HG03571 (cell line): ENCODE results near the gene RGPD3.
"Not testable (repeated sequence)": the region's sequence is repeated elsewhere in the genome, so short reads cannot be mapped to it uniquely, and the experiment has no call there.

Source experiments
- ATAC-seq: cut with Tn5 transposase; IDR thresholded peaks from one replicate; pipeline ENCODE4 v1.9.1; 2021; ENCODE audit not compliant: unreplicated experiment

RGPD3 gene

DNA sequence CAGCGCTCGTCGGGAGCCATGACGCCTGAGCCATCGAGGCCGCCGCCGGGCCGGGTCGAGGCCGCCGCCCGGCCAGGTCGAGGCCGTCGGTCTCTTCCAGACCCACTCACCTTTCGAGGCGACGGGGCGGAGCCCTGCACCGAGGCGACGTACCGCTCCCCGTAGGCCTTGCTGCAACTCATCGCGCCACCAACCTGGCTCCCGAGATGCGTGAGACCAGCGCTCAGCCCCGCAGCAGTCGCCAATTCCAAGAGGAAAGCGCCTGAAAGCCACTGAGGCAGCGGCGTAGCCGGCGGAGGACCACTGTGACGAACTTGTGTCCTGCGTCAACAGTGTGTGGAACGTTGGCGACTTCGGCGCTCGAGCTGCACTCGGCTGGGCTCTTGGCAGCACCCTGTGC is at the start of gene RGPD3:
Gene RGPD3 (minus strand): TSS at position 307 of the 400 bp plus-strand sequence. CDS start 125 bp downstream, at position 182.
- ATAC-seq, result not testable (repeated sequence)

- ATAC-seq, result no peak
Observed at GRCh38 chr2:106517329-106517728, 49.1 kb upstream of the RGPD3 start.

GRCh38 chr2:106516864-106517263 is 48.7 kb upstream of the RGPD3 start:
- ATAC-seq, result no peak

DNA sequence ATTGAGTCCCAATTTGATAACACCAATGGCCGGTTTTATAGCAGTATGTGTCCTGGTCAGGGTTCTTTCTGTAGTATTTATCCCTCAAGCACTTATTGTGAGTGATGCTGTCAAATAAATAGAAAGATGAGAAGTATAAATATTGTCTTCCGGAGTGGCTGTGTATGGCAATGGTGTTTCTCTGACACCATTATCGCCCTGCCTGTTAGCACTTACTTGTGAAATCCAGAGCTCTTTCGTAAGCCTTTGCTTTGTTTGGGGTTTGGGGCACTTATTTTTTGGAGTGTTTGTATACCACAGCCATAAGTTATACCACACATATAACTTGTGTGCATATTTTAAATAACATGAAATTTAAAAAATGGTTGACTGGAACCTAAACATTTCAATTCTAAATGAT is 48.2 kb upstream of the RGPD3 start:
- no peak for ATAC-seq

GRCh38 chr2:106514827-106515226 is 46.6 kb upstream of the RGPD3 start:
- not testable (repeated sequence) for ATAC-seq

DNA sequence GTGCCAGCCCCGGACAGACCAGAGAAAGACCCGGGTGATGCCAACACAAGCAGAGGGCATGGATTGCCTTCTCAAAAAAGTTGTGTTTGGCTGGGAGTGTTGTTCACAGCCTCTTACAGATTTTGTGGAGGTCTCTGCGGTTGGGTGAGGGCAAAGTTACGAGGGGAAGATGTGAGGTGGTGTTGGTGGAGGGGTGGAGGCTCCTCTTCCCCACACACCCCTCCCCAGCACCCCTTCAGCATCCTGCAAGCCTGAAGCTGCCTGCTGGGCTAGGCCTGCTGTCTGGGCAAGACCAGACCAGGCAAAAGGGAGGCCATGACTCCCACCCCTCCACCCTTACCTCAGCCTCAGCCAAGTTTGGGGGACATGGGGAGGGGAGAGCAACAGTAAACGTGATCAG is 45.2 kb upstream of the RGPD3 start:
- ATAC-seq, result not testable (repeated sequence)

GRCh38 chr2:106511934-106512333 is 43.7 kb upstream of the RGPD3 start:
- ATAC-seq, result not testable (repeated sequence)

DNA sequence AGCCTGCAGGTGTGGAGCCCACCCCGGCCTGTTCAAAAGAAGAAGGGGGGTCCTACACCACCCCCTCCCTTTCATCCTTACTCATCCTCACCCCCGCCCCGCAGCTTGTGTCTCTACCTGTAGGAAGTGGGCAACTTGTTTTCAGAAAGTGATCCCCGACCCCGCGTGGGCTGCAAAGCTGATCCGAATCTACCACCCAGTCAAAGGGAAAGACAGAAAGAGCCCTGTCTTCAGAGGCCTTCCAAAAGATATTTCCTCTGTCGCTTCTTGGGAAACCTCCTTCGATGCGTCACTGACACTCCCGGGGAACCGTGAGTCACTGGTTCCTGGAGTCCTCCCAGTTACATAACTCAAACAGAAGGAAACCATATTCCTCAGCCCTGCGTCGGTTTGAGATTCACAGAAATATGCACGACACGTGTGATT is 43.3 kb upstream of the RGPD3 start:
- ATAC-seq, result not testable (repeated sequence)

DNA sequence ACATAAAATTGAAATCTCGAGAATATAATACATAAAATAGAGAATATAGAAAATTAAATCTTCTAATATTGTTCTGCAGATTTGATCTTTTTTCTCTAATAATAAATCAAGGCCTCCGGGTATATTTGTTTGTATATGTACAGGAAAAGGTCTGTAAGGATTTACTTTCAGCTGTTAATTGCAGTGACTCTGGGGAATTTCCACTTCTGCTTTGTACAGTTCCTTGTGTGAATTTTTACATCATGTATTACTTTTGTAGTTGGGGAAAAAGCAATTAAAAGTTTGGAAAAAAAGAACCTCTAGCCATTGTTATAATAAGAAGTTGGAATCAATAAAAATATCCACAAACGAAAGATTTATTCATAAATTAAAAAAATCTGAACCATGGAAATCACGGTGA is 42.6 kb upstream of the RGPD3 start:
- not testable (repeated sequence) for ATAC-seq

GRCh38 chr2:106509374-106509770 is 41.2 kb upstream of the RGPD3 start:
- not testable (repeated sequence) for ATAC-seq

DNA sequence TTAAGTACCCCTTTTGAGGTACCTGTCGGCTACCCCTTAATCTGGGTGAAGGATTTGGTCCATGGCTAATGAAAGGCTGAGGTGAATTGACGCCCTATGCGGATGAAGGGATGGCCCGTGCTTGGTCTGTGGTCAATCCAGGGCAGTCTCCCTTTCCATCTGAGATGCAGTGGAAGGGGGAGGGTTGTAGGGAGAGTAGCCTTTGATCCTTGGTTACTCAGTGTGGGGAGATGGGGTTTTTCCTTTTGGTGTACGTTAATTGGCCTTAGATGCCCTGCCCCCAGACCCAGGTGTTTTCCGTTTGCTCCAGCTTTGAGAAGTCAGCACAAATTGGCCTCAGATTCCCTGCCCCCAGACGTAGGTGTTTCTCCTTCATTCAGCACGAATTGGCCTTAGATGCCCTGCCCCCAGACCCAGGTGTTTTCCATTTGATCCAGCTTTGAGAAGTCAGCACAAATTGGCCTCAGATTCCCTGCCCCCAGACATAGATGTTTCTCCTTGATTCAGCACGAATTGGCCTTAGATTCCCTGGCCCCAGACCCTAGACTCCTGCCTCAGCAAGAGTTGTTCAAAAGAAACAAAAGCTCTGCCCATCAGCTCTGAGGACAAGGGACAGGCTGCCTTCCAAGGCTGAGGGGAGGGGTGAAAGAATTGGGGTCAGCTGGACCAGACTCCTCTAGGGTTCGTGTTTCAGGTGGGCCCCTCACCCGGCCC is 40.6 kb upstream of the RGPD3 start:
- not testable (repeated sequence) for ATAC-seq

DNA sequence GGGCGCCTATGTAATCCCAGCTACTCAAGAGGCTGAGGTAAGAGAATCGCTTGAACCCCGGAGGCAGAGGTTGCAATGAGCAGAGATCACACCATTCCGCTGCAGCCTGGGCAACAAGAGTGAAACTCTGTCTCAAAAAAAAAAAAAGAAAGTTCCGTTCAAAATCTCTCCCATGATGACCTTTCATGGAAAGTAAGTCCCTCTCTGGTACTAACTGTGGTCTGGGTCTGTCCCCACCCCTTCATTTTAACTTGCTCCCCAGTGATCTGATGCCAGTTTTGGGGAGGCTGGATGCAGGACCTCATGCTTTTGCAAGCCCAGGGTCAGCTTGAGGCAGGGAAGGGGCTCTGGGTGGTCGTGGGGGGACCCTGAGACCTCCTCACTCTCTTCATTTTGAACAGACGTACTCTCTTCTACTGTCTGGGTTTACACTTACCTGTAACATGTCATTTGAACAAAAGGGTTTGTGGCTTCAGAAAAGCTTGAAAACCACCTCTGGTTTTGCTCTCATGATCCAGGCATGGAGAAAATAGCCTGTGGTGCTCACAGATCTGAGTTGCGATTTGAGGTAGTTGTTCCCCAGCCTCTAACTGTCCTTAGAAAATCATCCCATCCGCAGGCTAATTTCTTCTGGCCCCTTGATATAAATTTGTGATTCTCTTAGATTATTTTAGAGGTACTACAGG is 37.9 kb upstream of the RGPD3 start:
- ATAC-seq, result not testable (repeated sequence)

GRCh38 chr2:106504787-106505186 is 36.6 kb upstream of the RGPD3 start:
- ATAC-seq, result not testable (repeated sequence)

DNA sequence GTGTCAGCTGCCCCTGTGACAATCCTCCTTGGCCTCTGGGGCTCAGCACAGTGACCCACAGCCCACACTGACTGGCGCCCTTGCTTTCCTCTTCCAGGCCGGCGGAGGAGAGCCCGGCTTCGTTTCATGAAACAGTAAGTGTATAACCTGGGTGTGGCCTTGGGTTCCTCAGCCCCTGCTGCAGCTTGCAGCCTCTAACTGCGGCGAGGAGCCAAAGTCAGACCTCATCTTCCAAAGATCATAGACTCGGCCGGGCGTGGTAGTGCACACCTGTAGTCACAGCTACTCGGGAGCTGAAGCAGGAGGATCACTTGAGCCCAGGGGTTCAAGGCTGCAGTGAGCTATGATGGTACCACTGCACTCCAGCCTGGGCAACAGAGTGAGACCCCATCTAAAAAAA is 36.0 kb upstream of the RGPD3 start:
- not testable (repeated sequence) for ATAC-seq

DNA sequence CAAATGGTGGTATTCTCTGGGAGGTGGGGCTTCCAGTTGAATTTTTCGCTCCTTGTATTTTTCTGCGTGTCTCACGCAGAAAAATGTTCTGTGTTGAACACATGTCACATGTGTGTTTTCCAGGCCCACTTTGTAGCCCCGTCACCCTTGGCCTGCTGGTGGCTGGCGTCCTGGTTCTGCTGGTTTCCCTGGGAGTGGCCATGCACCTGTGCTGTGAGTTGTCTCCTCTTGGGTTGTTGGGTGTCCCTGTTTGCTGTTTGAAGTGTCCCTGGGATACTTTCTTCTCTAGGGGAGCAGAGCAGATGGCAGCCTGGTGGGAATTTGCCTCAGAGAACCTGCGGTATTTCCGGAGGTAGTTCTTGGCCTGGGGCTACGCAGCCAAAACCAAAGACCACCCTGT is 34.1 kb upstream of the RGPD3 start:
- not testable (repeated sequence) for ATAC-seq

DNA sequence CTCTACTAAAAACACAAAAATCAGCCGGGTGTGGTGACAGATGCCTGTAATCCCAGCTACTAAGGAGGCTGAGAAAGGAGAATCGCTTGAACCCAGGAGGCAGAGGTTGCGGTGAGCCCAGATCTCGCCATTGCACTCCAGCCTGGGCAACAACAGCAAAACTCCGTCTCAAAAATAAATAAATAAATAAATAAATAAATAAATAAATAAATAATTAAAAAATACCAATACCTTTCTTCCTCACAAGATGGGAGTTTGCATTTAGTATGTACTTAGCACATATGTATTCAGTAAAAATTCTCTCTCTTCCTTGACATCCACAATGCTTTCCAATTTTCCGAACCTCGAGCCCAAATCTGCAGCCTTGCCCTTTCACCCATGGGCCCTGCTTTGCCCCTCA is 32.1 kb upstream of the RGPD3 start:
- not testable (repeated sequence) for ATAC-seq

GRCh38 chr2:106498549-106498948 is 30.3 kb upstream of the RGPD3 start:
- ATAC-seq, result not testable (repeated sequence)

DNA sequence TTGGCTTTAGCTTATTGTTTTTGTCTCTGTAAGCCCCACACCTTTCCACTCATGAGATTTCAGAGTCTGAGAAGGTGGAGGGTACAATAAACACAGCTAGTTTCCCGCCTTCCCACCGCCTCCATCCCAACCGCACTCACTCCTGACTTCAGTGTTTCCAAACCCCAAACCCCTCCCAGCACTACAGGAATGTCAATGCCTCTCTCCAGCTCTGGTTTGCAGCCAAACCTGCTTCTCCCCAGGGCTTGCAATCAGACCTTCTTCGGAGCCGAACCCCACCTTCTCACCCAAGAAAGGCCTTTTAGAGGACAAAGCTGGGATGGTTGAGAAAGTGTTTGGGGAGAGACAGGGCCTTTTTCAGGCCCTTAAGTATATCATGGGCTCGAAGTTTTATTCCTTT is 24.7 kb upstream of the RGPD3 start:
- ATAC-seq, result not testable (repeated sequence)

DNA sequence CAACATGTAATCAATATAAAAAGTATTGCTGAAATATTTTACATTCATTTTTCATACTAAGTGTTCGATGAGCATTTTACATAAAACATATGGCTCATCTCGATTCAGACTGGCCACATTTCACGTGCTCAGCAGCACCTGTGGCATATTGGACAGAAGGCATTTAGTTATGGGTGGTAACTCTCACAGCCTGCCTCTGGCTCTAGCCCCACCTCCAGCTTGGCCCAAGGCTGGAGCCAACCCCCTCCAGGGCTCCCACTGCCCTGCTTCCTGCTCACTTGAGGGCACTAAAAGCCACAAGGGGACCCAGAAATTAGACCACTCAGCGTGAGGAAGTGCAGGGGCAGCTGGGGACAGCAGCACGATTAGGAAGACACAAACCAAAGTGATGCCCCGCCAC is 24.2 kb upstream of the RGPD3 start:
- ATAC-seq, result not testable (repeated sequence)

DNA sequence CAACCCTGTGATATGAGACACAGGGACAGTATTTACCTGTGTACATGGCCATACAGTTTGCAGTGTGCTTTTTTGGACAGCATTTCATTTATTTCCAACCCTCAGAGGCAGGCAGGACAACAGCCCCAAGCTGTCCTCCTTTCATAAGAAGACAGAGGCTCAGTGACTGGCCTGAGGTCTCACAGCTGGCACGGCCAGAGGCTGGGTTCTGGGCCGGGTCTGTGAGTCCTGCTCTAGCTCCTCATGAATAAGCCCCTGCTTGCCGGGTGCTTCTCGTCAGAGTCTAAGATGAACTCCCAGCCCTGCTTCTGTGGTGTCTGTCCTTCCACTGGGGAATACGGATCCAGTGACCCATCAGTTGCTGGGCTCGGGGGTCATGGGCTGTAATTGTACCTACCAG is 21.5 kb upstream of the RGPD3 start:
- ATAC-seq, result not testable (repeated sequence)

GRCh38 chr2:106487386-106488191 is 19.4 kb upstream of the RGPD3 start:
- ATAC-seq, result not testable (repeated sequence)
